Psoas muscle (tissue), 8 donors: ENCODE data around the gene NLN. TPM values are rescaled to one million over a fixed set of nuclear protein-coding genes. Genes with fewer than 3 reads are reported as not detected.

Source experiments
- ATAC-seq, 4 donors: fragments of 200-7000 bp; cut with Tn5 transposase; one replicate each; pipeline ENCODE4 v1.9.1; 2020; ENCODE audit warnings: moderate library complexity in 3 of 4, mild to moderate bottlenecking in 2 of 4
- DNase-seq, 2 donors: peaks; one replicate each; pipeline ENCODE4 v3.0.0-alpha.2; 2020
- H3K27ac ChIP-seq: fragments of 200-600 bp; one replicate; pipeline ENCODE4 v1.8.0; 2022
- H3K27me3 ChIP-seq, 3 donors: fragments of 200-600 bp in 1 of 3; one replicate each; pipeline versions ENCODE4 v1.6.1 to v1.8.0; 2013 to 2022; ENCODE audit warnings: low read length in 2 of 3, mild to moderate bottlenecking in 2 of 3, moderate library complexity in 1 of 3; ENCODE audit not compliant: insufficient read depth in 3 of 3
- H3K36me3 ChIP-seq, 2 donors: fragments of 200-600 bp in 1 of 2; one replicate each; pipeline versions ENCODE4 v1.6.1 to v1.8.0; 2013 to 2022; ENCODE audit warnings: low read depth in 1 of 2, mild to moderate bottlenecking in 1 of 2, moderate library complexity in 1 of 2; ENCODE audit not compliant: insufficient read depth in 1 of 2
- H3K4me1 ChIP-seq: fragments of 200-600 bp; one replicate; pipeline ENCODE4 v1.8.0; 2022
- H3K4me3 ChIP-seq: fragments of 200-600 bp; one replicate; pipeline ENCODE4 v1.8.0; 2022; ENCODE audit warnings: mild to moderate bottlenecking
- H3K9me3 ChIP-seq: fragments of 200-600 bp; one replicate; pipeline ENCODE4 v1.8.0; 2022
- WGBS, 3 donors: extraction: QIAGEN DNeasy Blood & Tissue Kit; methylation state at CpG; one replicate each; pipeline versions ENCODE4 v1.1.6 to v1.1.7; 2013; 5-methylcytosine and 5-hydroxymethylcytosine counted together
- intact Hi-C, 2 donors: fragments of 100-400 bp; cut with DNase I; formaldehyde crosslinking; loops; one replicate each; pipeline versions ENCODE4 v1.11.0 to v1.14.2; 2022
- polyA plus RNA-seq, 3 donors: library from polyadenylated mRNA; stranded (reverse); fragments of 200-250 nt; gene quantifications; one replicate each; pipeline ENCODE4 v1.2.3, GENCODE V29; 2013
- total RNA-seq, 4 donors: library from RNA; stranded (reverse); fragmentation: NEBNext Ultra II Directional in 2 of 4; extraction: Animal tissue kit (Norgen Biotek cat#: 25700) in 2 of 4; gene quantifications; one replicate each; pipeline versions ENCODE4 v1.2.1 to v1.2.4, GENCODE V29; 2021 to 2023
- TF ChIP-seq, protein P1 (sequence below): fragments of 200-600 bp; IDR thresholded peaks from one replicate; pipeline ENCODE4 v1.8.0; 2022; ENCODE audit warnings: antibody characterized with exemption
- donor health status: healthy with polysubstance abuse.
- donor health status: DM: no; HTN: no; CAD: no; lungs with moderate emphysema.
- donor health status: Bipolar disorder and iron deficiency.
- donor health status: healthy.
- donor health status: DM: yes; HTN: yes; CAD: no.
- donor health status: DM: no; HTN: no; CAD: no.
- donor health status: DM: no; HTN: no; CAD: no.
- donor health status: DM: yes; HTN: yes; CAD: no.

The NLN gene
- total and polyA plus RNA-seq, 7 donors: 9.8 to 69.9 (median 31.4) TPM

DNA sequence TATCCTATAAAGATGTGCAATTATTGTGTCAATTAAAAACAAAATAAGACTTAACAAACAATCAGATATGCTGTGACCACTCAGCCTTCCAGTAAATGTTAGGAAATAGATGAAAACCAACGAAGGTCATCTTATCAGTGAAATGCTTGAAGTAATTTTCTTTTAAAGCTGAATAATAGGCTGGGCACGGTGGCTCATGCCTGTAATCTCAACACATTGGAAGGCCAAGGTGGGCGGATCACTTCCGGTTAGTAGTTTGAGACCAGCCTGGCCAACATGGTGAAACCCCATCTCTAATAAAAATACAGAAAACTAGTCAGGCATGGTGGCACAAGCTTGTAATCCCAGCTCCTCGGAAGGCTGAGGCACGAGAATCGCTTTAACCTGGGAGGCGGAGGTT, 31.2 kb downstream of the NLN start:
- H3K27me3 ChIP-seq: no peaks in the 10 kb centered on the region
- ATAC-seq: no peak
- no peak for DNase-seq
- no peaks in the 10 kb centered on the region for H3K9me3 ChIP-seq
- H3K4me3 ChIP-seq: no peak overlapping the region
- 93 to 96% (median 94%) methylated on average over 8 of the region's 8 CpGs for WGBS, 3 donors
- TF ChIP-seq, protein P1, sequence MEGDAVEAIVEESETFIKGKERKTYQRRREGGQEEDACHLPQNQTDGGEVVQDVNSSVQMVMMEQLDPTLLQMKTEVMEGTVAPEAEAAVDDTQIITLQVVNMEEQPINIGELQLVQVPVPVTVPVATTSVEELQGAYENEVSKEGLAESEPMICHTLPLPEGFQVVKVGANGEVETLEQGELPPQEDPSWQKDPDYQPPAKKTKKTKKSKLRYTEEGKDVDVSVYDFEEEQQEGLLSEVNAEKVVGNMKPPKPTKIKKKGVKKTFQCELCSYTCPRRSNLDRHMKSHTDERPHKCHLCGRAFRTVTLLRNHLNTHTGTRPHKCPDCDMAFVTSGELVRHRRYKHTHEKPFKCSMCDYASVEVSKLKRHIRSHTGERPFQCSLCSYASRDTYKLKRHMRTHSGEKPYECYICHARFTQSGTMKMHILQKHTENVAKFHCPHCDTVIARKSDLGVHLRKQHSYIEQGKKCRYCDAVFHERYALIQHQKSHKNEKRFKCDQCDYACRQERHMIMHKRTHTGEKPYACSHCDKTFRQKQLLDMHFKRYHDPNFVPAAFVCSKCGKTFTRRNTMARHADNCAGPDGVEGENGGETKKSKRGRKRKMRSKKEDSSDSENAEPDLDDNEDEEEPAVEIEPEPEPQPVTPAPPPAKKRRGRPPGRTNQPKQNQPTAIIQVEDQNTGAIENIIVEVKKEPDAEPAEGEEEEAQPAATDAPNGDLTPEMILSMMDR: no peak
- no peaks in the 10 kb centered on the region for H3K36me3 ChIP-seq
- intact Hi-C loops: no loop called here
- H3K4me1 ChIP-seq: no peaks in the 10 kb centered on the region
- no peak overlapping the region for H3K27ac ChIP-seq

DNA sequence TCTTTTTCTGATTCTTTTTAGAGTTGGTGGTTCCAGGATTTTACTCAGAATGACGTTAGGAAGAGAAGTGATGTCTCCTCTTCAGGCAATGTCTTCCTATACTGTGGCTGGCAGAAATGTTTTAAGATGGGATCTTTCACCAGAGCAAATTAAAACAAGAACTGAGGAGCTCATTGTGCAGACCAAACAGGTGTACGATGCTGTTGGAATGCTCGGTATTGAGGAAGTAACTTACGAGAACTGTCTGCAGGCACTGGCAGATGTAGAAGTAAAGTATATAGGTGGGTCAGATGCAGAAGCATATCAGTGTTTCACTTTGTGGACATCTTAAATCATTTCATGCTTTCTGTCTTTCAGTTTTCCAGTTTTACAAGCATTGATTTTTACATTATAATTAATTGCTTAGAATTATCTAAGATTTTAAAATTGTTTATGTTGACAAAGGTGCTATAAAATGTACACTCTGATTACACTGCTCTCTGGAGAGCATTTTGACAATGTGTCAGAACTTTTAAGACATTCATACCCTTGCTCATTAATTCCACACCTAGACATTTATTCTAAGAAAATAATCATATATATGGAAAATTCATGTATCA, 36.6 kb downstream of the NLN start:
- Histone ChIP-seq H3K27me3 (no peaks in the 10 kb centered on the region), H3K9me3 (no peaks in the 10 kb centered on the region), H3K4me3 (no peak overlapping the region), H3K4me1 (no peaks in the 10 kb centered on the region), H3K36me3 (peaks cover 0 to 30% of the 10 kb centered on the region in 2 donors), H3K27ac (no peak overlapping the region)
- DNase-seq (no peak), ATAC-seq (no peak)
- TF ChIP-seq, protein P1: no peak
- WGBS, 3 donors: 69 to 82% (median 78%) methylated on average over 4 of the region's 4 CpGs
- intact Hi-C loops: no loop called here

DNA sequence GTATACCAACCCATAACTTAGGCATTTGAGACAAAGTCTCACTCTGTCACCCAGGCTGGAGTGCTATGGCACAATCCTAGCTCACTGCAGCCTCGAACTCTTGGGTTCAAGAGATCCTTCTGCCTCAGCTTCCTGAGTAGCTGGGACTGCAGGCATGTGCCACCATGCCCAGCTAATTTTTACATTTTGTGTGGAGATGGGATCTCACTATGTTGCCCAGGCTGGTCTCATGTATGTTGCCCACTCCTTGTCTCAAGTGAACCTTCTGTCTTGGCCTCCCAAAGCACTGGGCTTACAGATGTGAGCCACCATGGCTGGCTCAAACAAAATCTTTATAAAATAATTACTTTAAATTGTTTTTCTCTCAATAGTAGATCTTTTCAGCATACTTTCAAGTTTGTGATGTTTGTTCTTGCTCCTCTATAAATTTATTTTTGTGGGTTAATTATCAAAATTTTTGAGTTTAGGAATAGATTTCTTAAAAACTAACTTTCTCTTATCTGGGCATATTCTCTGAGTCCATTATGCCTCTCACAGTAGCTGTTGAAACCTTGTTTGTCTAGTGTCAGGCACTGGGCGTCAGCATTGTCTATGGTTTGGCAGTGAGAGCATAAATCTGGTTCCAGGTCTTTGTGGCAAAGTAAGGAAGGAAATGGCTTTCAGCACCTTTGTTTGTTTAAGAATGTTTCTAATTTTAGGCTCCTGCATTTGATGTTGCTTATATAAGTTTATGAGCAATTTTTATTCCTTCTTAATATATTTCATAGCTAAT, 38.7 kb downstream of the NLN start:
- Histone ChIP-seq H3K4me3 (no peak overlapping the region), H3K27me3 (no peaks in the 10 kb centered on the region), H3K36me3 (peaks cover 0 to 32% of the 10 kb centered on the region in 2 donors), H3K4me1 (no peaks in the 10 kb centered on the region), H3K9me3 (no peaks in the 10 kb centered on the region), H3K27ac (no peak overlapping the region)
- 58 to 69% (median 63%) methylated on average over 2 of the region's 2 CpGs for WGBS, 3 donors
- DNase-seq: no peak
- ATAC-seq: peak; percentile 66 to 75 (median 72)
- TF ChIP-seq, protein P1: peak; percentile 16
- intact Hi-C loops: no loop called here

DNA sequence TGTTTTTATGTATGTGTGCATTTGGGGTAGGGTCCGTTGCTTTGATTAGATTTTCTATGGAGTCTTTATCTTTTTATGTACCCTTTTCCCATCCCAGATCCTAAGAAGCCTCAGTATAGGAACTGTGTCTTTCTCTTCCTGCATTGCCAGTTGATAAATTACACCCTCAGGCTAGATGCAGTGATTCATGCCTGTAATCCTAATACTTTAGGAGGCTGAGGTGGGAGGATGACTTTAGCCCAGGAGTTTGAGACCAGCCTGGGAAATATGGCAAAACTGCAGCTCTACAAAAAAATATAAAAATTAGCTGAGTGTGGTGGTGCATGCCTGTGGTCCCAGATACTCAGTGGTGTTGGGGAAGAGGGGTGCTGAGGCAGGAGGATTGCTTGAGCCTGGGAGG, 40.2 kb downstream of the NLN start:
- WGBS, 3 donors: 92 to 97% (median 94%) methylated on average over 1 of the region's 1 CpG
- TF ChIP-seq, protein P1: no peak

More for the DNA sequence above, 40.2 kb downstream of the NLN start:
- Histone ChIP-seq H3K27ac (no peak overlapping the region), H3K27me3 (no peaks in the 10 kb centered on the region), H3K4me3 (no peak overlapping the region), H3K4me1 (no peaks in the 10 kb centered on the region), H3K9me3 (no peaks in the 10 kb centered on the region), H3K36me3 (peaks cover 0 to 32% of the 10 kb centered on the region in 2 donors)
- DNase-seq: no peak
- no peak for ATAC-seq
- intact Hi-C loops: no loop called here
